Panc1 (cell line): ENCODE data around the gene ETFA.

Experiments
- CTCF ChIP-seq: fragments of 450-650 bp; IDR thresholded peaks from 2 replicates; pipeline ENCODE4 v1.5.1; 2017; ENCODE audit warnings: mild to moderate bottlenecking
- POLR2AphosphoS5 ChIP-seq: IDR thresholded peaks from 2 replicates; pipeline ENCODE4 v1.6.1; 2012; ENCODE audit warnings: mild to moderate bottlenecking, low read depth, low read length, moderate library complexity
- REST ChIP-seq, 2 experiments: IDR thresholded peaks; 2 replicates each; pipeline ENCODE4 v1.6.1; 2011 to 2012; ENCODE audit warnings: low read depth in 2 of 2, control low read depth in 1 of 2, low read length in 1 of 2, mild to moderate bottlenecking in 1 of 2, moderate library complexity in 1 of 2; ENCODE audit not compliant: insufficient read depth in 1 of 2

- TF ChIP-seq CTCF = no peak
- TF ChIP-seq REST (IDR thresholded peaks at IDR 0.05; ENCODE audit: insufficient read depth in 1 of 2, low read depth in 2 of 2, low read length in 1 of 2) = no peak
- no peak for TF ChIP-seq POLR2AphosphoS5
Measured at GRCh38 chr15:76208084-76208785, 103.0 kb downstream of the ETFA start.
